ENCODE measurements around the gene GNG13.

GRCh38 chr16:807347-808084 lies 7.0 kb upstream of the GNG13 start:
- TF ChIP-seq, protein P1, sequence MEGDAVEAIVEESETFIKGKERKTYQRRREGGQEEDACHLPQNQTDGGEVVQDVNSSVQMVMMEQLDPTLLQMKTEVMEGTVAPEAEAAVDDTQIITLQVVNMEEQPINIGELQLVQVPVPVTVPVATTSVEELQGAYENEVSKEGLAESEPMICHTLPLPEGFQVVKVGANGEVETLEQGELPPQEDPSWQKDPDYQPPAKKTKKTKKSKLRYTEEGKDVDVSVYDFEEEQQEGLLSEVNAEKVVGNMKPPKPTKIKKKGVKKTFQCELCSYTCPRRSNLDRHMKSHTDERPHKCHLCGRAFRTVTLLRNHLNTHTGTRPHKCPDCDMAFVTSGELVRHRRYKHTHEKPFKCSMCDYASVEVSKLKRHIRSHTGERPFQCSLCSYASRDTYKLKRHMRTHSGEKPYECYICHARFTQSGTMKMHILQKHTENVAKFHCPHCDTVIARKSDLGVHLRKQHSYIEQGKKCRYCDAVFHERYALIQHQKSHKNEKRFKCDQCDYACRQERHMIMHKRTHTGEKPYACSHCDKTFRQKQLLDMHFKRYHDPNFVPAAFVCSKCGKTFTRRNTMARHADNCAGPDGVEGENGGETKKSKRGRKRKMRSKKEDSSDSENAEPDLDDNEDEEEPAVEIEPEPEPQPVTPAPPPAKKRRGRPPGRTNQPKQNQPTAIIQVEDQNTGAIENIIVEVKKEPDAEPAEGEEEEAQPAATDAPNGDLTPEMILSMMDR (IDR thresholded peaks at IDR 0.05) = no peak
- no peak for TF ChIP-seq ZFX (IDR thresholded peaks at IDR 0.05; ENCODE audit: borderline replicate concordance)

Measured in 22Rv1 (cell line).